K562 (cell line): ENCODE results near the gene MLH1. TPM values are rescaled to one million over a fixed set of nuclear protein-coding genes. Genes with fewer than 3 reads are reported as not detected.
"Not testable (repeated sequence)": the region's sequence is repeated elsewhere in the genome, so short reads cannot be mapped to it uniquely, and the experiment has no call there.

Source experiments
- ATAC-seq: fragments of 200-7000 bp; cut with Tn5 transposase; 3 replicates; pipeline ENCODE4 v1.9.1; 2020; ENCODE audit warnings: moderate library complexity
- BruUV-seq: library from RNA; stranded (reverse); fragments of 400-500 nt; replicated peaks from 2 replicates; lab custom pipeline; 2021; lab: Mats Ljungman, UMichigan
- CTCF ChIA-PET: fragments of 300-600 bp; formaldehyde crosslinking; extraction: SDS; loops from one replicate; lab custom pipeline; 2021; ENCODE audit warnings: low intra/inter-chr PET ratio; lab: Yijun Ruan, JAX
- POLR2A ChIA-PET: fragments of 300-600, 350-650 bp; sonication (Branson Sonifier 250); formaldehyde crosslinking; extraction: SDS; loops from one replicate; lab custom pipeline; 2021; ENCODE audit warnings: antibody characterized with exemption, inconsistent platforms; lab: Yijun Ruan, JAX
- DNase-seq, 4 experiments: peaks; one replicate each; pipeline versions ENCODE4 v3.0.0 to v3.0.0-alpha.2; 2011 to 2018; ENCODE audit warnings: low spot score in 3 of 4, mixed read lengths in 3 of 4; ENCODE audit errors: extremely low read depth in 1 of 4
- FAIRE-seq: peaks from 2 replicates; lab custom pipeline; 2011; peaks lifted over from hg19 to GRCh38; lab: Jason Lieb, UNC
- H2AFZ ChIP-seq: 2 replicates; pipeline ENCODE4 v1.6.0; 2011; ENCODE audit warnings: low read depth, low read length, control low read depth, inconsistent platforms
- H3K27ac ChIP-seq: fragments of 200-600 bp; 3 replicates; pipeline ENCODE4 v1.8.0; 2011; ENCODE audit warnings: low read depth, mild to moderate bottlenecking, control low read depth, inconsistent platforms, low read length, moderate library complexity, mixed read lengths; ENCODE audit errors: extremely low read depth
- H3K27me3 ChIP-seq, 2 experiments: fragments of 300-600 bp in 1 of 2; 2 replicates in 1 of 2; 3 replicates in 1 of 2; pipeline versions ENCODE4 v1.6.0 to v1.8.0; 2011; ENCODE audit warnings: inconsistent platforms in 2 of 2, low read length in 2 of 2, mild to moderate bottlenecking in 1 of 2, mixed read lengths in 1 of 2, moderate library complexity in 1 of 2; ENCODE audit not compliant: control insufficient read depth in 2 of 2, insufficient read depth in 2 of 2
- H3K36me3 ChIP-seq: fragments of 300-600 bp; 3 replicates; pipeline ENCODE4 v1.8.0; 2011; ENCODE audit warnings: mild to moderate bottlenecking, low read length, inconsistent platforms; ENCODE audit not compliant: control insufficient read depth, insufficient read depth
- H3K4me1 ChIP-seq, 2 experiments: fragments of 200-600 bp in 1 of 2; replicated peaks in 1 of 2; 2 replicates in 1 of 2; 3 replicates in 1 of 2; pipeline versions ENCODE4 v1.5.1 to v1.8.0; 2011; ENCODE audit warnings: inconsistent platforms in 2 of 2, low read length in 2 of 2, mild to moderate bottlenecking in 1 of 2, mixed read lengths in 1 of 2, moderate library complexity in 1 of 2; ENCODE audit not compliant: control insufficient read depth in 2 of 2, insufficient read depth in 2 of 2
- H3K4me2 ChIP-seq: 2 replicates; pipeline ENCODE4 v1.6.1; 2011; ENCODE audit warnings: low read length, control low read depth, inconsistent platforms, mixed read lengths; ENCODE audit not compliant: insufficient read depth
- H3K4me3 ChIP-seq: fragments of 200-600 bp; sonication (generic), shearing (Covaris generic); 2 replicates; pipeline ENCODE4 v1.5.1; 2016; ENCODE audit warnings: control low read depth, inconsistent platforms
- H3K79me2 ChIP-seq: fragments of 200-600 bp; 3 replicates; pipeline ENCODE4 v1.8.0; 2011; ENCODE audit warnings: low read length, inconsistent platforms; ENCODE audit not compliant: control insufficient read depth, insufficient read depth
- H3K9ac ChIP-seq, 2 experiments: 2 replicates each; pipeline versions ENCODE4 v1.6.0 to v1.6.1; 2011; ENCODE audit warnings: low read depth in 2 of 2, low read length in 2 of 2, control low read depth in 1 of 2, inconsistent platforms in 1 of 2, mild to moderate bottlenecking in 1 of 2, mixed read lengths in 1 of 2; ENCODE audit not compliant: insufficient read depth in 1 of 2
- H3K9me1 ChIP-seq: one replicate; pipeline ENCODE4 v1.6.0; 2011; ENCODE audit warnings: inconsistent platforms, mild to moderate bottlenecking, low read length, moderate library complexity; ENCODE audit not compliant: control insufficient read depth, insufficient read depth
- H3K9me3 ChIP-seq: replicated peaks from 2 replicates; pipeline ENCODE4 v1.5.1; 2011; ENCODE audit warnings: low read depth, low read length, inconsistent platforms; ENCODE audit not compliant: control insufficient read depth, insufficient read depth
- H4K20me1 ChIP-seq: replicated peaks from 2 replicates; pipeline ENCODE4 v1.6.1; 2011; ENCODE audit warnings: low read length, inconsistent platforms, mixed read lengths; ENCODE audit not compliant: control insufficient read depth, insufficient read depth
- BCOR ChIP-seq: fragments of 450-650 bp; IDR thresholded peaks from 2 replicates; pipeline ENCODE4 v1.6.1; 2016
- FOXK2 ChIP-seq, 2 experiments: fragments of 450-650 bp; IDR thresholded peaks in 1 of 2; conservative IDR thresholded peaks in 1 of 2; 2 replicates each; pipeline ENCODE4 v1.6.1; 2016; ENCODE audit warnings: low read depth in 2 of 2, mild to moderate bottlenecking in 1 of 2
- NFRKB ChIP-seq: fragments of 450-650 bp; IDR thresholded peaks from 2 replicates; pipeline ENCODE4 v1.6.1; 2016; ENCODE audit warnings: low read depth
- TAF9B ChIP-seq: fragments of 450-650 bp; IDR thresholded peaks from 2 replicates; pipeline ENCODE4 v1.6.1; 2018; ENCODE audit warnings: mild to moderate bottlenecking; ENCODE audit not compliant: partially characterized antibody
- ZNF121 ChIP-seq: sonication (generic); formaldehyde crosslinking; conservative IDR thresholded peaks from 2 replicates; pipeline ENCODE4 v1.8.0; 2022; ENCODE audit warnings: missing genetic modification reagents
- WGBS: fragments of 100-300 bp; shearing (Covaris generic); methylation state at CpG from one replicate; pipeline ENCODE4 v1.1.6; 2016; ENCODE audit warnings: low coverage, mixed read lengths; ENCODE audit not compliant: insufficient coverage; ENCODE audit errors: missing lambda C conversion rate; 5-methylcytosine and 5-hydroxymethylcytosine counted together
- in situ Hi-C: fragments of 300-500 bp; cut with MboI; formaldehyde crosslinking; loops from 4 replicates; pipeline ENCODE4 v1.15.0; 2018; ENCODE audit warnings: inconsistent platforms, mixed read lengths
- intact Hi-C: fragments of 100-400 bp; cut with micrococcal nuclease; formaldehyde crosslinking; loops from 2 replicates; pipeline ENCODE4 v1.14.2; 2022
- polyA plus RNA-seq, 8 experiments: library from polyadenylated mRNA; depleted of rRNA in 4 of 8; stranded (reverse) in 5 of 8; unstranded in 3 of 8; fragments of >200 nt; fragmentation: Nextera tagmentation in 2 of 8; fragmentation: Illumina TruSeq in 1 of 8; extraction: Ambion mirVana in 2 of 8; extraction: Trizol in 1 of 8; gene quantifications; 2 replicates each; pipeline versions ENCODE4 v1.2.1 to v1.2.3, GENCODE V29; 2011 to 2014; ENCODE audit warnings: inconsistent platforms in 1 of 8, missing spikeins in 1 of 8
- total RNA-seq, 7 experiments: library from RNA; depleted of rRNA in 6 of 7; stranded (reverse); fragments of >200 nt in 6 of 7; fragmentation: Illumina TruSeq in 2 of 7; extraction: Trizol in 2 of 7; gene quantifications; 2 replicates each; pipeline versions ENCODE4 v1.2.1 to v1.2.3, GENCODE V29; 2011 to 2021; ENCODE audit warnings: low replicate concordance in 1 of 7

MLH1 gene
- total and polyA plus RNA-seq, 9 of the 15 experiments (the other 6 are each of a cell fraction or from before 2014, with no cell fraction given): 76.4 to 155 (median 117) TPM

- no peak overlapping the region for H3K4me2 ChIP-seq
- no peaks in the 10 kb centered on the region for H3K27me3 ChIP-seq
- CTCF ChIA-PET: no interaction called here
- intact Hi-C loops: no loop called here
- H3K4me3 ChIP-seq: no peak overlapping the region
- POLR2A ChIA-PET: interaction anchor here (2.9 kb wide), 1 partner anchor 9 kb away, joined by 19 read pairs; no protein-coding TSS in a partner anchor
- in situ Hi-C loops: no loop called here
- 77% methylated on average over 4 of the region's 4 CpGs for WGBS
- no peak overlapping the region; a peak in 1 of 4 replicates for H3K9ac ChIP-seq
- peaks cover 14 to 35% of the 10 kb centered on the region in 2 experiments for H3K4me1 ChIP-seq
- TF ChIP-seq ZNF121 (CRISPR knock-in tag): peak; percentile 91
- TF ChIP-seq NFRKB: no peak
- TF ChIP-seq BCOR: peak; percentile 55
- TF ChIP-seq TAF9B: no peak
- TF ChIP-seq FOXK2 (conservative IDR thresholded peaks at IDR 0.05 in 1 of 2, IDR thresholded peaks at IDR 0.05 in 1 of 2; ENCODE audit: low read depth in 2 of 2): 0 out of 4 replicates have a peak, but pooled peaks of 1 of the 2 experiments have one; percentile 13
- H2AFZ ChIP-seq: no peak overlapping the region
- no peak for ATAC-seq
- BruUV-seq: no TSS peak
- H3K27ac ChIP-seq: no peak overlapping the region
- no peak for FAIRE-seq
- no peaks in the 10 kb centered on the region for H3K9me1 ChIP-seq
- H4K20me1 ChIP-seq: no peaks in the 10 kb centered on the region
- no peaks in the 10 kb centered on the region for H3K36me3 ChIP-seq
- H3K9me3 ChIP-seq: no peaks in the 10 kb centered on the region
- DNase-seq: no peak
- H3K79me2 ChIP-seq: no peaks in the 10 kb centered on the region
Observed at GRCh38 chr3:36960502-36960901, 32.8 kb upstream of the MLH1 start.

- POLR2A ChIA-PET: interaction anchor here (1.0 kb wide), 1 partner anchor 10 kb away, joined by 3 read pairs; no protein-coding TSS in a partner anchor
- H3K4me2 ChIP-seq, FAIRE-seq, intact Hi-C loops, H4K20me1 ChIP-seq, H3K27ac ChIP-seq, H2AFZ ChIP-seq, ATAC-seq, H3K79me2 ChIP-seq, H3K27me3 ChIP-seq, H3K4me3 ChIP-seq, H3K36me3 ChIP-seq, DNase-seq, H3K9me1 ChIP-seq, H3K9me3 ChIP-seq, H3K9ac ChIP-seq, BruUV-seq, in situ Hi-C loops, H3K4me1 ChIP-seq, CTCF ChIA-PET: not testable (repeated sequence)
- 91% methylated on average over 7 of the region's 7 CpGs for WGBS
Observed at GRCh38 chr3:36963008-36963407, 30.3 kb upstream of the MLH1 start.
